Rectal smooth muscle tissue (tissue), 1 donor: ENCODE measurements around the gene ERO1B.

ENCODE experiments used
- H3K27ac ChIP-seq: one replicate; pipeline ENCODE4 v1.7.0; 2013; ENCODE audit warnings: low read depth, low read length, inconsistent platforms
- H3K27me3 ChIP-seq: one replicate; pipeline ENCODE4 v1.7.0; 2013; ENCODE audit warnings: low read length; ENCODE audit not compliant: control insufficient read depth, insufficient read depth
- H3K36me3 ChIP-seq: one replicate; pipeline ENCODE4 v1.7.0; 2013; ENCODE audit warnings: low read length; ENCODE audit not compliant: control insufficient read depth, insufficient read depth
- H3K4me1 ChIP-seq: one replicate; pipeline ENCODE4 v1.7.0; 2013; ENCODE audit warnings: low read length; ENCODE audit not compliant: control insufficient read depth, insufficient read depth
- H3K4me3 ChIP-seq: one replicate; pipeline ENCODE4 v1.7.0; 2013; ENCODE audit warnings: low read length
- H3K9ac ChIP-seq: one replicate; pipeline ENCODE4 v1.7.0; 2013; ENCODE audit warnings: low read length

The ERO1B gene

DNA sequence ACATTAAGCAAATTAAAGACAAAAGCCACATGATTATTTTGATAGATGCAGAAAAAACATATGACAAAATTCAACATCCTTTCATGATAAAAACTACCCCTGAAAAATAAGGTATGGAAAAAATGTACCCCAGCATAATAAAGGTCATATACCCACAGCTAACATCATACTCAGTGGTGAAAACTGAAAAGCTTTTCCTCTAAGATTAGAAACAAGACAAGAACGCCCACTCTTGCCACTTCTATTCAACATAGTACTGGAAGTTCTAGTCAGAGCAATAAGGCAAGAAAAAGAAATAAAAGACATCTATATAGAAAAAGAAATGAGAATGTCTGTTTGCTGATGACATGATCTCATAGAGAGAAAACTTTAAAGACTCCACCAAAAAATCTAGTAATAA, 20.7 kb downstream of the ERO1B start:
- H3K4me1 ChIP-seq, result no peaks in the 10 kb centered on the region
- no peak overlapping the region for H3K4me3 ChIP-seq
- no peaks in the 10 kb centered on the region for H3K27me3 ChIP-seq
- H3K36me3 ChIP-seq, result peaks cover 5% of the 10 kb centered on the region
- H3K9ac ChIP-seq, result no peak overlapping the region
- no peak overlapping the region for H3K27ac ChIP-seq

GRCh38 chr1:236259043-236259442, 22.7 kb downstream of the ERO1B start:
- H3K9ac ChIP-seq, result no peak overlapping the region
- peaks cover 5% of the 10 kb centered on the region for H3K36me3 ChIP-seq
- H3K4me3 ChIP-seq, result no peak overlapping the region

GRCh38 chr1:236258114-236258622, 23.6 kb downstream of the ERO1B start:
- H3K36me3 ChIP-seq, result peaks cover 5% of the 10 kb centered on the region

More at GRCh38 chr1:236259043-236259442, 22.7 kb downstream of the ERO1B start:
- Histone ChIP-seq H3K27me3 (no peaks in the 10 kb centered on the region), H3K27ac (no peak overlapping the region), H3K4me1 (no peaks in the 10 kb centered on the region)

DNA sequence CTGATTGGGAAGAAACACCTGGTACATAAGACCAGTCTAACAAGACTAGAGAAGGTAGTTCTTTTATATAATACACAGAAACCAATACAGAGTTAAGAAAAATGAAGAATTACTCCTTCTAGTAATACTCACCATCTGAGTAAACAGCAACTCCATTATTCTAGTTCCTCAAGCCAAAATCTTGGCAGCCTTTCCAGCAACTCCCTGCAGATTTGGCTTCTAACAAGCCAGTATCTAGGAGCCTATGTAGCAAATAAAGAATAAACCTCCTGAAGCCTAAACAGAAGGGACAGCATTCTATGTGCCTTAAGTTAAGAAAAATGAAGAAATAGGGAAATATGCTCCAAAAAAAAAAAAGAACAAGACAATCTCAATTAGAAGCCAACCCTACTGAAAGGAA, 24.5 kb downstream of the ERO1B start:
- H3K4me3 ChIP-seq, result no peak overlapping the region
- H3K36me3 ChIP-seq, result no peaks in the 10 kb centered on the region
- H3K4me1 ChIP-seq, result no peaks in the 10 kb centered on the region
- no peak overlapping the region for H3K9ac ChIP-seq
- H3K27me3 ChIP-seq, result no peaks in the 10 kb centered on the region
- no peak overlapping the region for H3K27ac ChIP-seq

More at GRCh38 chr1:236258114-236258622, 23.6 kb downstream of the ERO1B start:
- H3K4me1 ChIP-seq, result no peaks in the 10 kb centered on the region
- H3K4me3 ChIP-seq, result no peak overlapping the region
- no peak overlapping the region for H3K27ac ChIP-seq
- H3K9ac ChIP-seq, result no peak overlapping the region
- H3K27me3 ChIP-seq, result no peaks in the 10 kb centered on the region

- Histone ChIP-seq H3K27me3 (no peaks in the 10 kb centered on the region), H3K4me1 (no peaks in the 10 kb centered on the region), H3K9ac (no peak overlapping the region), H3K27ac (no peak overlapping the region), H3K36me3 (no peaks in the 10 kb centered on the region), H3K4me3 (no peak overlapping the region)
Measured at GRCh38 chr1:236253918-236254637, 27.7 kb downstream of the ERO1B start.

GRCh38 chr1:236253119-236253518, 28.6 kb downstream of the ERO1B start:
- Histone ChIP-seq H3K4me1 (no peaks in the 10 kb centered on the region), H3K4me3 (no peak overlapping the region), H3K9ac (no peak overlapping the region), H3K27me3 (no peaks in the 10 kb centered on the region), H3K27ac (no peak overlapping the region), H3K36me3 (no peaks in the 10 kb centered on the region)

- Histone ChIP-seq H3K9ac (no peak overlapping the region), H3K27me3 (no peaks in the 10 kb centered on the region), H3K36me3 (no peaks in the 10 kb centered on the region), H3K27ac (no peak overlapping the region), H3K4me3 (no peak overlapping the region), H3K4me1 (no peaks in the 10 kb centered on the region)
Measured at GRCh38 chr1:236251587-236251986, 30.2 kb downstream of the ERO1B start.

DNA sequence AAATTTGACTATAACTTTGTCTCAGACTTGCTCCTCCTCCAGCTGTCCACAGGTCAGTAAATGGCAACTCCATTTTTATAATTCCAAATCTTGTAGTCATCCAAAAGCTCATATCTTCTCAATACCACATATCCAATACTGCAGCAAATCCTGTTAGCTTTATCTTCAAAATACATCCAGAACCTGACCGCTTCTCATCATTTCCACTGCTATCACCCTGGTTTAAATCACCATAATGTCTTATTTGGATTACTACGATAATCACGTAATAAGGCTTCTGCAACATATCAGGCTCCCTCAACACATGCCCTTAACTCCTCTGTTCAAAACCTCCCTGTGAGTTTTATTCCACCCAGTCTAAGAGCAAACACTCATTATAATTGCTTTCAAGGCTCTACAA, 34.5 kb downstream of the ERO1B start:
- no peak overlapping the region for H3K27ac ChIP-seq
- H3K9ac ChIP-seq, result no peak overlapping the region
- H3K4me1 ChIP-seq, result no peaks in the 10 kb centered on the region
- no peaks in the 10 kb centered on the region for H3K27me3 ChIP-seq
- H3K4me3 ChIP-seq, result no peak overlapping the region
- no peaks in the 10 kb centered on the region for H3K36me3 ChIP-seq

DNA sequence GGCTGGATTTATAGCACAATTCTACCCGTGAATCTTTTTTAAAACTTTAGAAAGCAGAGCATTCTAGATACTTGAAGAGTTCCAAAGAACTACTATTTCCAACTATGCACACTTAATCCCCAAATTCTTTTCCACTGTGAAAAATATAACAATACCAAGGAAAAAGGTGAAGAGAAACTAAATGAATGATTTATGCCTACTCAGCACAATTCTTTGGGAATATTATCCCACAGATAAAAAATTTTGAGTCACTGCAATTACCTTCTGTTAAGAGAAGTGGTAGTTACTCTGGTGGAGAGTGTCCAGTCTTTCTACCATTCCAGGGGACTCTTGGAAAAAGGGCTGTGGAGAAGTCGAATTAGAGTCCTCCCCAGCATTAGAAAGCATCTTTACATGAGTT, 39.2 kb downstream of the ERO1B start:
- Histone ChIP-seq H3K9ac (no peak overlapping the region), H3K27ac (no peak overlapping the region), H3K4me1 (no peaks in the 10 kb centered on the region), H3K27me3 (no peaks in the 10 kb centered on the region), H3K36me3 (no peaks in the 10 kb centered on the region), H3K4me3 (no peak overlapping the region)

GRCh38 chr1:236240675-236241074, 41.1 kb downstream of the ERO1B start:
- Histone ChIP-seq H3K4me1 (no peaks in the 10 kb centered on the region), H3K27me3 (no peaks in the 10 kb centered on the region), H3K9ac (no peak overlapping the region), H3K27ac (no peak overlapping the region), H3K4me3 (no peak overlapping the region), H3K36me3 (no peaks in the 10 kb centered on the region)

GRCh38 chr1:236239092-236239585, 42.6 kb downstream of the ERO1B start:
- no peak overlapping the region for H3K4me3 ChIP-seq
- H3K4me1 ChIP-seq, result no peaks in the 10 kb centered on the region
- H3K27ac ChIP-seq, result no peak overlapping the region
- no peaks in the 10 kb centered on the region for H3K36me3 ChIP-seq
- H3K27me3 ChIP-seq, result no peaks in the 10 kb centered on the region
- no peak overlapping the region for H3K9ac ChIP-seq

DNA sequence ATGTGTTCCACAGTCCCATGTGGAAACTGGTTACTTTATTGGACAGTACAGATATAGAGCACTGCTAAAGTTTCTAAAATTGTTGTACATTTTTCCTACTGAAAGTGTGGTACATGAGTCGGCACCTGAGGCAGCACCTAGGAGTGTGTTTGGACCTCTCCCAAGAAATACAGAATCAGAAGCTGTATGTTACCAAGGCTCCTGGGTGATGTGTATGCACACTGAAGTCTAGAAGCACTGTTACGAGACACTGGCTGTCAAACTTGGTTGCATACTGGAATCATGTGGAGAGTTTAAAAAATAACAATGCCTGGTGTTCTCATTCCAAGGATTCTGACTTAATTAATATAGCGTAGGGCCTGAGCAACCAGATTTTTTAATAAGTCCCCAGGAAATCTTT, 46.6 kb downstream of the ERO1B start:
- Histone ChIP-seq H3K36me3 (no peaks in the 10 kb centered on the region), H3K4me3 (no peak overlapping the region), H3K27me3 (no peaks in the 10 kb centered on the region), H3K4me1 (no peaks in the 10 kb centered on the region), H3K27ac (no peak overlapping the region), H3K9ac (no peak overlapping the region)

DNA sequence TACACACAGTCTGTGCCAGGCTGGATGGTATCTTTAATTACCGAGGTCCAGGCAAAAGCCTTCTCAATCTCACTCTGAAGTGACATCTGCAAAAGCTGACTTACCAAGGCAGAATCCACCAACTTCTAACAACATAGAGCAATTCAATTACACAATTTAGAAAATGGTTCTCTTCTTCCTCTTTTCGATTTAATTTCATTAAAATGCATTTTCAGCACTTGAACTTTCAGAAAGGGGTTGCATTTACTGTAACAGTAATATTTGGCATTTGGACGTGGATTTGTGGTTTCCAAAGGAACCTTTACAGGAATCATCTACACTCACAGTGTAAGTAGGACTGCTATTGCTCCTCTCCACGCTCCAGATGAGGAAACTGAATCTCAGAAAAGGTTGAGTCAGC, 53.3 kb downstream of the ERO1B start:
- no peaks in the 10 kb centered on the region for H3K27me3 ChIP-seq
- no peaks in the 10 kb centered on the region for H3K36me3 ChIP-seq
- H3K4me3 ChIP-seq, result no peak overlapping the region
- H3K27ac ChIP-seq, result no peak overlapping the region
- no peak overlapping the region for H3K9ac ChIP-seq
- H3K4me1 ChIP-seq, result no peaks in the 10 kb centered on the region
